Spleen (tissue), 7 donors: ENCODE results near the gene ZEB1.

Source experiments
- CTCF ChIP-seq, 11 experiments: fragments of 200-600 bp in 7 of 11; fragments of 450-650 bp in 4 of 11; sonication (generic) in 4 of 11; IDR thresholded peaks in 8 of 11; conservative IDR thresholded peaks in 3 of 11; 1 replicate in 7 of 11; 2 replicates in 4 of 11; pipeline versions ENCODE4 v1.4.0 to v1.8.0; 2016 to 2021; ENCODE audit warnings: antibody characterized with exemption in 11 of 11, inconsistent platforms in 4 of 11, mild to moderate bottlenecking in 1 of 11
- POLR2AphosphoS5 ChIP-seq, 3 donors: sonication (generic); formaldehyde crosslinking; IDR thresholded peaks; one replicate each; pipeline ENCODE4 v1.5.1; 2017; ENCODE audit warnings: antibody characterized with exemption in 3 of 3
- donor health status: DM: no; HTN: no; CAD: no; lungs with moderate emphysema.
- donor health status: DM: no; HTN: no; CAD: no.
- donor health status: DM: no; HTN: no; CAD: no.

DNA sequence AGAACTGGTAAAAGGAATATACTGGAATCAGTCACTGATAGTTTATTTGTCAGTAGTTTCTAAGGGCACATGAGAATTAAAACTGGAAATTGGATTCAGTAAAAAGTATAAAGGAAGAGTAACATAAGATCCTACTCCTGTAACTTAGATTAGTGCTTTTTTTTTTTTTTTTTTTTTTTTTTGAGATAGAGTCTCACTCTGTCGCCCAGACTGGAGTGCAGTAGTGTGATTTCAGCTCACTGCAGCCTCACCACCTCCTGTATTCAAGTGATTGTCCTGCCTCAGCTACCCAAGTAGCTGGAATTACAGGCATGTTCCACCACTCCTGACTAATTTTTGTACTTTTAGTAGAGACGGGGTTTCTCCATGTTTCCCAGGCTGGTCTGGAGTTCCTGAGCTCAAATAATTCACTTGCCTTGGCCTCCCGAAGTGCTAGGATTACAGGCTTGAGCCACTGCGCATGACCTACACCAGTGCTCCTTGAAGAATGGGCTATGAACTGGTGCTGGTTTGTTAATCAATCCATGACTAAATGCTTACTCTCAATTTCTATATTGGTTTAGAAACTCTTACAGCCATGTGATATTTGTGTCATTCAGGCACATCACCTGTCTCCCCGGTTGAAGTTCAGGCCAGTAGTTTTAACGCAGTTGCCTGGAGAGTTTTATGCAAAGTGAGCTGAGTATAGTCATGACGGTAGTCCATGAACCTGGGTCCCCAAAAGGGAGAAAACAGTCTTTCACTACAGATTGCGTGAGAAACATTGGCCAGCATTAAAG, 65.0 kb downstream of the ZEB1 start:
- TF ChIP-seq CTCF (IDR thresholded peaks at IDR 0.05 in 8 of 11, conservative IDR thresholded peaks at IDR 0.05 in 3 of 11) (no peak), POLR2AphosphoS5 (IDR thresholded peaks at IDR 0.05) (no peak)
